Stomach (tissue), 4 donors: ENCODE data around the gene SEMA6C.

Source experiments
- EP300 ChIP-seq: sonication (generic); formaldehyde crosslinking; IDR thresholded peaks from one replicate; pipeline ENCODE4 v1.6.1; 2017; ENCODE audit warnings: antibody characterized with exemption
- POLR2A ChIP-seq, 4 donors: fragments of 450-650 bp; IDR thresholded peaks; one replicate each; pipeline ENCODE4 v1.6.1; 2016; ENCODE audit warnings: antibody characterized with exemption in 4 of 4, control low read depth in 2 of 4, mild to moderate bottlenecking in 1 of 4, moderate library complexity in 1 of 4
- POLR2AphosphoS5 ChIP-seq, 3 donors: sonication (generic); formaldehyde crosslinking; IDR thresholded peaks; one replicate each; pipeline ENCODE4 v1.6.1; 2016; ENCODE audit warnings: antibody characterized with exemption in 3 of 3
- TF ChIP-seq, protein P1 (sequence below), 7 experiments: fragments of 450-650 bp in 4 of 7; fragments of 200-600 bp in 3 of 7; sonication (generic) in 3 of 7; IDR thresholded peaks; one replicate each; pipeline ENCODE4 v1.5.1; 2016 to 2019; ENCODE audit warnings: antibody characterized with exemption in 7 of 7, control low read depth in 2 of 7, mild to moderate bottlenecking in 1 of 7

DNA sequence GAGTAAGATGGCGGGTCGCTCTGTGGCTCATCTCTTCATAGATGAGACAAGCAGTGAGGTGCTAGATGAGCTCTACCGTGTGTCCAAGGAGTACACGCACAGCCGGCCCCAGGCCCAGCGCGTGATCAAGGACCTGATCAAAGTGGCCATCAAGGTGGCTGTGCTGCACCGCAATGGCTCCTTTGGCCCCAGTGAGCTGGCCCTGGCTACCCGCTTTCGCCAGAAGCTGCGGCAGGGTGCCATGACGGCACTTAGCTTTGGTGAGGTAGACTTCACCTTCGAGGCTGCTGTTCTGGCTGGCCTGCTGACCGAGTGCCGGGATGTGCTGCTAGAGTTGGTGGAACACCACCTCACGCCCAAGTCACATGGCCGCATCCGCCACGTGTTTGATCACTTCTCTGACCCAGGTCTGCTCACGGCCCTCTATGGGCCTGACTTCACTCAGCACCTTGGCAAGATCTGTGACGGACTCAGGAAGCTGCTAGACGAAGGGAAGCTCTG, 12.4 kb upstream of the SEMA6C start:
- TF ChIP-seq EP300 (no peak), POLR2A (IDR thresholded peaks at IDR 0.05) (no peak), POLR2AphosphoS5 (IDR thresholded peaks at IDR 0.05) (no peak)
- TF ChIP-seq, protein P1, sequence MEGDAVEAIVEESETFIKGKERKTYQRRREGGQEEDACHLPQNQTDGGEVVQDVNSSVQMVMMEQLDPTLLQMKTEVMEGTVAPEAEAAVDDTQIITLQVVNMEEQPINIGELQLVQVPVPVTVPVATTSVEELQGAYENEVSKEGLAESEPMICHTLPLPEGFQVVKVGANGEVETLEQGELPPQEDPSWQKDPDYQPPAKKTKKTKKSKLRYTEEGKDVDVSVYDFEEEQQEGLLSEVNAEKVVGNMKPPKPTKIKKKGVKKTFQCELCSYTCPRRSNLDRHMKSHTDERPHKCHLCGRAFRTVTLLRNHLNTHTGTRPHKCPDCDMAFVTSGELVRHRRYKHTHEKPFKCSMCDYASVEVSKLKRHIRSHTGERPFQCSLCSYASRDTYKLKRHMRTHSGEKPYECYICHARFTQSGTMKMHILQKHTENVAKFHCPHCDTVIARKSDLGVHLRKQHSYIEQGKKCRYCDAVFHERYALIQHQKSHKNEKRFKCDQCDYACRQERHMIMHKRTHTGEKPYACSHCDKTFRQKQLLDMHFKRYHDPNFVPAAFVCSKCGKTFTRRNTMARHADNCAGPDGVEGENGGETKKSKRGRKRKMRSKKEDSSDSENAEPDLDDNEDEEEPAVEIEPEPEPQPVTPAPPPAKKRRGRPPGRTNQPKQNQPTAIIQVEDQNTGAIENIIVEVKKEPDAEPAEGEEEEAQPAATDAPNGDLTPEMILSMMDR (IDR thresholded peaks at IDR 0.05), result no peak
